IPS DF 6.9 (cell line): Measurements from ENCODE around the gene RBM20.
"Not testable (repeated sequence)": the region's sequence is repeated elsewhere in the genome, so short reads cannot be mapped to it uniquely, and the experiment has no call there.

Experiments
- DNase-seq: peaks from one replicate; pipeline ENCODE4 v3.0.0-alpha.2; 2013; ENCODE audit warnings: low read depth, low spot score
- H3K27ac ChIP-seq: one replicate; pipeline ENCODE4 v1.5.1; 2013; ENCODE audit warnings: low read length, control low read depth
- H3K27me3 ChIP-seq: 2 replicates; pipeline ENCODE4 v1.6.1; 2013; ENCODE audit warnings: mild to moderate bottlenecking, low read length; ENCODE audit not compliant: control insufficient read depth, insufficient read depth
- H3K36me3 ChIP-seq: 2 replicates; pipeline ENCODE4 v1.6.1; 2013; ENCODE audit warnings: low read length; ENCODE audit not compliant: control insufficient read depth, insufficient read depth
- H3K4me1 ChIP-seq: 2 replicates; pipeline ENCODE4 v1.6.1; 2013; ENCODE audit warnings: low read length; ENCODE audit not compliant: control insufficient read depth, insufficient read depth
- H3K4me3 ChIP-seq: 2 replicates; pipeline ENCODE4 v1.5.1; 2013; ENCODE audit warnings: mild to moderate bottlenecking, low read length
- H3K9me3 ChIP-seq: 2 replicates; pipeline ENCODE4 v1.6.1; 2013; ENCODE audit warnings: low read length, inconsistent platforms; ENCODE audit not compliant: control insufficient read depth, insufficient read depth
- WGBS: extraction: QIAGEN DNeasy Blood & Tissue Kit; methylation state at CpG from one replicate; pipeline ENCODE4 v1.1.7; 2013; ENCODE audit warnings: mixed read lengths, missing lambda C conversion rate; ENCODE audit not compliant: insufficient read length, insufficient coverage; 5-methylcytosine and 5-hydroxymethylcytosine counted together

Gene RBM20

GRCh38 chr10:110721406-110722038, 77.4 kb downstream of the RBM20 start:
- Histone ChIP-seq H3K4me1 (no peaks in the 10 kb centered on the region), H3K4me3 (no peak overlapping the region), H3K27me3 (no peaks in the 10 kb centered on the region), H3K27ac (no peak overlapping the region), H3K9me3 (no peaks in the 10 kb centered on the region), H3K36me3 (no peaks in the 10 kb centered on the region)
- no CpG with 5 or more reads among the region's 9 CpGs for WGBS
- DNase-seq = no peak

GRCh38 chr10:110723224-110723891, 79.2 kb downstream of the RBM20 start:
- Histone ChIP-seq H3K9me3 (no peaks in the 10 kb centered on the region), H3K4me3 (no peak overlapping the region), H3K36me3 (no peaks in the 10 kb centered on the region), H3K4me1 (no peaks in the 10 kb centered on the region), H3K27me3 (no peaks in the 10 kb centered on the region), H3K27ac (no peak overlapping the region)
- no CpG with 5 or more reads among the region's 4 CpGs for WGBS
- no peak for DNase-seq

- H3K4me3 ChIP-seq = no peak overlapping the region
- no peak overlapping the region for H3K27ac ChIP-seq
- no peak for DNase-seq
- H3K27me3 ChIP-seq = no peaks in the 10 kb centered on the region
- no peaks in the 10 kb centered on the region for H3K4me1 ChIP-seq
- no peaks in the 10 kb centered on the region for H3K9me3 ChIP-seq
- no CpG with 5 or more reads among the region's 7 CpGs for WGBS
- H3K36me3 ChIP-seq = no peaks in the 10 kb centered on the region
Observed at GRCh38 chr10:110724116-110724921, 80.2 kb downstream of the RBM20 start.

- no peaks in the 10 kb centered on the region for H3K9me3 ChIP-seq
- no peak for DNase-seq
- H3K4me1 ChIP-seq = no peaks in the 10 kb centered on the region
- no CpG with 5 or more reads among the region's 4 CpGs for WGBS
- no peaks in the 10 kb centered on the region for H3K27me3 ChIP-seq
- H3K36me3 ChIP-seq = no peaks in the 10 kb centered on the region
- no peak overlapping the region for H3K27ac ChIP-seq
- no peak overlapping the region for H3K4me3 ChIP-seq
Observed at GRCh38 chr10:110724937-110725336, 80.8 kb downstream of the RBM20 start.

GRCh38 chr10:110725801-110726630, 81.9 kb downstream of the RBM20 start:
- Histone ChIP-seq H3K27ac (no peak overlapping the region), H3K4me1 (no peaks in the 10 kb centered on the region), H3K9me3 (no peaks in the 10 kb centered on the region), H3K36me3 (no peaks in the 10 kb centered on the region), H3K4me3 (no peak overlapping the region), H3K27me3 (no peaks in the 10 kb centered on the region)
- no CpG with 5 or more reads among the region's 10 CpGs for WGBS
- DNase-seq = no peak

DNA sequence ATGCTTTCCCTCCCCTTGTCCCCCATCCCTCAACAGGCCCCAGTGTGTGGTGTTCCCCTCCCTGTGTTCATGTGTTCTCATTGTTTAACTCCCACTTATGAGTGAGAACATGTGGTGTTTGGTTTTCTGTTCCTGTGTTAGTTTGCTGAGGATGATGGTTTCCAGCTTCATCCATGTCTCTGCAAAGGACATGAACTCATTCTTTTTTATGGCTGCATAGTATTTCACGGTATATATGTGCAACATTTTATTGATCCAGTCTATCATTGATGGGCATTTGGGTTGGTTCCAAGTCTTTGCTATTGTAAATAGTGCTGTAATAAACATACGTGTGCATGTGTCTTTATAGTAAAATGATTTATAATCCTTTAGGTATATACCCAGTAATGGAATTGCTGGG, 83.6 kb downstream of the RBM20 start:
- not testable (repeated sequence) for H3K36me3 ChIP-seq, H3K9me3 ChIP-seq, H3K27me3 ChIP-seq, H3K4me3 ChIP-seq, DNase-seq, H3K27ac ChIP-seq, H3K4me1 ChIP-seq
- WGBS = no CpG with 5 or more reads among the region's 2 CpGs

- DNase-seq = no peak
- no peaks in the 10 kb centered on the region for H3K9me3 ChIP-seq
- no peak overlapping the region for H3K4me3 ChIP-seq
- H3K36me3 ChIP-seq = no peaks in the 10 kb centered on the region
- no peaks in the 10 kb centered on the region for H3K27me3 ChIP-seq
- H3K4me1 ChIP-seq = no peaks in the 10 kb centered on the region
- no CpG with 5 or more reads among the region's 11 CpGs for WGBS
- H3K27ac ChIP-seq = no peak overlapping the region
Observed at GRCh38 chr10:110730345-110731050, 86.4 kb downstream of the RBM20 start.

DNA sequence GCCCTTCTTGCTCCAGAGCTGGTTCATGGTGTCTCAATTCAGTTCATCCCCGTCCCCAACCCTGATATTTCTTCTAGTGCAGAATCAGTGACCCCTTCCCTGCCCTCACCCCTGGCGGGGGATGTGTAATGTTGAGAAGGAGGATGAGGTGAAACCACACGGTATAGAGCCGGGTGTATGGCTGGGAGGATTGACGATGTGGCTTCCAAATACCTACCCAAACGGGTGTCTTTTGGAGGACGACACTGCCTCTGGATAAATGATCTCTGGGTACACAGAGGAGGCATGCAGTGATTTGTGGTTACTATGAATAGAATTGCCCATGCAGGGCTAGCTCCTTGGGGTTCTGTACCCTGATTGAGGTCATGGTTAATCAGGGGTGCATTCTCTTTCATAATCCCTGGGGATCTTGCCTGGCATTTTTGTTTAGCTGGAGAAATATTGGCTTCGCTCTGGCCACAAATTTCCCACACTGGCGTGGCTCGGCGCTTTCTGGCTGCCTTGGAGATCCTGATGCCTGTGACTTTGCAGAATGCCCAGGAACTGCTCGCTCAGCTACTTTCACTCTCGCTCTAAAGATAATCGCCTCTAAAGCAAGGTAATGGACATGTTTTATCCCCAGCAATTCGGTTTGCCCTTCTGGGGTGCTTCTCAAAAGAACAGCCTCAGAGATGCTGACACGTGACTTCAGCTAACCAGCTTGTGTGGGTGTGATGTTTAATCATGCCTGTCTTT, 89.2 kb downstream of the RBM20 start:
- DNase-seq = no peak
- H3K36me3 ChIP-seq = no peaks in the 10 kb centered on the region
- H3K4me3 ChIP-seq = no peak overlapping the region

DNA sequence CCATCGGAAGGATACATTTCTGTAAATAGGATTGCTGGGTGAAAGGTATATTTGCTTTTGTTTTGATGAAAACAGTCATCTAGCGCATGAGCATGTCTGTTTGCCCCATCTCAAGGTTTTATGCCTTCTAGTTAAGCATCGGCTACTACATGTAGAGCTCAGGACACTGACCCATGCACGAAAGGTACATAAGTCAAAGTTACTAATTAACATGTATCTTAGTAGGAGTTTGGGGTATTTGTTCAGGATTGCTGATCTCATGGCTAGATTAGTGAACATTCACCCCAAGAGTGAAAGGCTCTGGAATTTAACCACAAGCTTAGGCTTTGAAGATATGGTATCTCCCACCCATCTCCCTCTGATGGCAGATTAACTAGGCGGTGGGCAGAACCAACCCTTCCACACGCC, 91.5 kb downstream of the RBM20 start:
- Histone ChIP-seq H3K27ac (no peak overlapping the region), H3K36me3 (no peaks in the 10 kb centered on the region), H3K4me1 (no peaks in the 10 kb centered on the region), H3K27me3 (no peaks in the 10 kb centered on the region), H3K9me3 (no peaks in the 10 kb centered on the region), H3K4me3 (no peak overlapping the region)
- no peak for DNase-seq
- WGBS = no CpG with 5 or more reads among the region's 6 CpGs

More for the DNA sequence above, 89.2 kb downstream of the RBM20 start:
- WGBS = no CpG with 5 or more reads among the region's 16 CpGs
- Histone ChIP-seq H3K4me1 (no peaks in the 10 kb centered on the region), H3K27ac (no peak overlapping the region), H3K9me3 (no peaks in the 10 kb centered on the region), H3K27me3 (no peaks in the 10 kb centered on the region)
